AML-193 (cell line): Measurements from ENCODE around the gene ZNF628.
A peak's percentile ranks its signal among the peaks of the same experiment; 100 is the strongest.

Experiments
- DNase-seq, 2 experiments: peaks; one replicate each; lab custom pipeline; 2025; lab: John Stamatoyannopoulos, UW

The ZNF628 gene

GRCh38 chr19:55451163-55451964 is 25.1 kb upstream of the ZNF628 start:
- no peak for DNase-seq

DNA sequence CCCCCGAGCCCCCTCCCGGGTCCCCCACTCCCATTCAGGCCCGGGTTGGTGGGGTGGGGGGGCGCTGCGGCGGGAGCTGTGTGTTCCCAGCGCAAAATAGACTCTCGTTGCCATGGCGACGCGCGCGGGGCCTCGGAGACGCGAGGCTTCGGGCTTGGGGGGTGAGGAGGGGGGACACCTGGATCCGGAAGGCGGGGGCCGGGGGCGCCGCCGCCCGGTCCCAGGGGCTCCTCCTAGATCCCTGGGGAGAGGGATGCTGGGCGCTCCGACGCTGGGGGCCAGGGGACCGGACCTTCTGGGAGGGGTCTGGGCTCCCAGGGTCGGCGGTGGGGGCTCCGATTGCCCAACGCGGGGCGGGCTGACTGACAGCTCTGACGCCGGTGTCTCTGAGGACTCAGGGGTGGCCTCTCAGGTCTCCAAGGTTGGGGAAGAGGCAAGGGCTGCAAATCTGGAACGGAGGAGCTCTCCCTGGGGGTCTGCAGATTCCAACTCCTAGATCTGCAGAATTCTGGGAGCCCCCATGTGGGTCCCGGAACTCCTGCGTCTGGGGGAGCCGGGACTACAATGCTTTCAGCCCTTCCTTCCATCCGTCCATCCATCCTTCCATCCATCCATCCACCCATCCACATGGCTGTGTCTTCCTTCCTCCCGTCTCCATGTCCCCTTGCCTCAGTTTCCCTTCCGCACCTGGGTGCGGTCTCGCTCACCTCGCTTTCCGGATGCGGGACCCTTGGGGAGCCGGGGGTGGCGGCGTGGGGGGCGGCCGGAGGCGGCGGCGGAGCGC is 24.3 kb upstream of the ZNF628 start:
- no peak for DNase-seq

DNA sequence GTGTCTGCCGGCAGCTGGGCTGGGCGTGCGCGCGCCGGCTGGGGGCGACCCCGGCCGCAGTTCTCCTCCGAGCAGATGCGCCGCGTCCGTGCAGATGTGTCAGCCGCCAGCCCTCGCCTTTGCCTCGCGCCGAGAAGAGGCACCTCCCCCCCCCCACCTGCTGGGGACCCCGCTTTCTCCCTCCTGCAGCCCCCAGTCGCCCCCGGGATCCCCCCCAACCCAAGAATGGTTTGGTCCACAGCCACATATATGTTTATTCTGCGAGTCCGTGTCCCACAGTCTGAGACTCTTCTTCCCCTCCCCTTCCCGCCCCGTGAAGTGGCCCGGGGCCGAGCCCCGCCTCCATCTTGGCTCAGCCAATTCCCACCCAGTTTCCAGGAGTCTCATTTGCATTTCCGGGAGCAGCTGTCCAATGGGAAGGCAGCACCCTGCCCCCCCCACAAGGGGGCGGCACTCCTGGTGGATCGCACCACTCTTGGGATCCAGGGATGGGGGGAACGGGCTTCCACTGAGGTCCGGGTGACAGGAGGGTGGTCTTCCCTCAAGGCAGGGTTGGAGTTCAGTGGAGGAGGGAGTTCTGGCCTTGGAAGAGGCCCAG is 23.6 kb upstream of the ZNF628 start:
- no peak for DNase-seq

DNA sequence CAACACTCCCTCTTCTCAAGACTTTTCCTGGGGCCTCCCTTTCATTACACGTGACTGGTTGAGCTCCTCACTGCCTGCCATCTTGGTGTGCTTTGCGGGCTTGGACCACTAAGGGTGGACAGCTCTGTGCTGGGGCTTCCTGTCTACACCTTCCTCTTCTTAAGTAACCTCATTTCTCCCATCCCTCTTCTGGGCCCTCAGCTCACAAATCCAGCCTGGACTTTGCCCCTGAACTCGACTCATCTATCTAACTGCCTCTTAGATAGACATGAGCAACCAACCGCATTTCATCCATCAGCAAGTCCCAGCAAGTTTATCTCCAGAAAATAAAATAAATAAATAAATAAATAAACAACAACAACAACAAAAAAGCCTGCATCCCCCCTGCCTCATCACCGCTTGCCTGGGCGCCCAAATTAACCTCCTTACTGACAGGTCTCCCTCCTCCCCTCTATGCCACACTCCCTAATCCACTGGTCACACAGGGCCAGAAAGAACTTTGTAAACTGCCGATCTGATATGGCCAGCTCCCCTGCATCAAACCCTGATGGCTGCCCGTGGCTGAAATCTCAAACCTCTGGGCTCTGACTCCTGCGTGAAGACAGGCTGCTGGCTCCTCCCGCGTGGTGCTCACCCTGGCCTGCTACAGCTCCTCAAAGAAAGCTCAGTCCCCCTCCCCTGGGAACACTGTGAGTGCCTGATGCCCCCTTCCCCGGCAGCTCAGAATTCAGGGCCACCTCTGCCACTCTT is 22.7 kb upstream of the ZNF628 start:
- no peak for DNase-seq

GRCh38 chr19:55454787-55455243 is 21.6 kb upstream of the ZNF628 start:
- DNase-seq, result peak; percentile 25 to 32

- DNase-seq, result no peak
Observed at GRCh38 chr19:55455576-55456235, 20.7 kb upstream of the ZNF628 start.

DNA sequence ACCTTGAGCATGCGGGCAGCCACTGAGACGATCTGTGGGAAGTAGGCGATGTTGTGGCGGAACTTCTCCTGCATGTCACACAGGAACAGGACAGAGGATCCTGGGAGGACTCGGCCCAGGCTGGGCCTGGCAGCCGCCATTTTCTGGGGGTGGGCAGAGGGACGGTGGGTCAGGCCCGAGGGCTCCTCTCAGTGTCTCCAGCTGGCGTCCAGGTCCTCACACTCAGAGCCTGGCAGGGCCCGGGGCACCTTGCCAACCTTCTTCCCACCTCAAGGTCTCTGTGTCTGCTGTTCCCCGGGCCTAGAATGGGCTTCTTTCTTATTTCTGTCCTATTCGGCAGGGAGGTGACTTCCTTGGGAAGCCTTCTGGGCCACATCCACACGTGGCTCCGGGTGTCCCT is 20.1 kb upstream of the ZNF628 start:
- no peak for DNase-seq

- DNase-seq, result no peak
Observed at GRCh38 chr19:55457683-55458457, 18.5 kb upstream of the ZNF628 start.

GRCh38 chr19:55459551-55459949 is 16.9 kb upstream of the ZNF628 start:
- DNase-seq, result no peak

GRCh38 chr19:55459950-55460657 is 16.3 kb upstream of the ZNF628 start:
- DNase-seq, result no peak

DNA sequence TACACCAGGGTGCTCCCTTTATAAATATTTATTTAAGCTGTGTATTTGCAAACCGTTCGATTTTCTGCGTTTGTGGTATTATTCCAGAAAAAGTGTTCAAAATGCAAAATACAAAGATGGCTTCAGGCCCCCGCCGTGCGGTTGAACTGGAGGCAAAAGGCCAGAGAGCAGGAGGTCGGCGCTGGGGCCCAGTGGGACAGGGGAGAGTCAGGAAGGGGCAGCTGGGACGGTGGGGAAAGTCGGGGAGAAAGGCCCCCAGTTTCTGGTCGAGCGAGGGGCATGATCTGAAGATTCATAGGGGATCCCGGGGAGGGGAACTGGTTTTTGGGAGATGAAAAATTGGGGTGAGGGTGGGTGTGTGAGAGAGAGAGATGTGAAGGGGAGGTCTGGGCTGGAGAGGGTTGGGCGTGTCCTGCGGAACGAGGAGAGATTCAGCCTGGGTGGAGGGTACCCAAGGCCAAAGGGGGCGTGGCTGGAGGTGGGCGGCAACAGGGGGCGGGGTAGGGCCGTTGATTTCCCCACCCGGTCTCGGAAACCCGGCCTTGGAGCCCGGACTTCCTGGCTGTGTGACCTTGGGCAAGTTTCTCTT is 15.7 kb upstream of the ZNF628 start:
- peak; percentile 26 to 29 for DNase-seq

DNA sequence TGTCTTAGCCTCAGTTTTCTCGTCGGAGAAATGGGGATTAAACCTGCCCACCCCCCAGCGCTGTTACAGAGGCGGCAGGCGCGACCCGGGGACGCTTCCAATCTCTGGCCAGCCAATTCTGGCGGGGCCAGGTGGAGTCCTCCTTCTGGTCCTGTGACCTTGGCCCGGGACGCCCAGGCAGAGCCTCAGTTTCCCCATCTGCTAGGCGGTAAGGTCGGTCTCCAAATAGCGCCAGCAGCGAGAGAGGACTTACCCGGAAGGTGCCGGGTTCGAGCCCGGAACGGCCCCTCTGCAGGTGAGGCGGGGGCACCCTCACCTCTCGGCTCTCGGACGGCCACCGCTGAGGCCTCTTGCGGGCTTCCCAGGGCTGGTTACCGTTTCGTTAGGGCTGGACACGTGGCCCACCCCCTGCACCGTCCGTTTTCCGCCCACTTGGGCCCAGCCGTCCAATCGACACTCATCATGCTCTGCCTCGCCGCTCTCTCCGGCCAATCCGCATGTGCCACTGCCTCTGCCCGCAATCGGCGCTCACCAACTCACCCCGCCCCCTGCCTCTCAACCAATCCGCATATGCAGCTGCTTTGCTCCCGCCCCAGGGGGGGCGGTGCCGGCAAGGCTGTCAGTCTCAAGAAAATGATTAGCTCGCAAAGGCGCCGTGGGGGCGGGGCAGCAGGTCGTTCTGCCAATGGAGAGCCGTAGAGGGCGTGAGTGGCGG is 15.0 kb upstream of the ZNF628 start, which contains the start of gene ISOC2:
TSS of gene ISOC2 (minus strand) at position 384 of the 715 bp plus-strand sequence. CDS start 5,156 bp downstream, outside the sequence.
- peak; percentile 97 to 99 for DNase-seq

DNA sequence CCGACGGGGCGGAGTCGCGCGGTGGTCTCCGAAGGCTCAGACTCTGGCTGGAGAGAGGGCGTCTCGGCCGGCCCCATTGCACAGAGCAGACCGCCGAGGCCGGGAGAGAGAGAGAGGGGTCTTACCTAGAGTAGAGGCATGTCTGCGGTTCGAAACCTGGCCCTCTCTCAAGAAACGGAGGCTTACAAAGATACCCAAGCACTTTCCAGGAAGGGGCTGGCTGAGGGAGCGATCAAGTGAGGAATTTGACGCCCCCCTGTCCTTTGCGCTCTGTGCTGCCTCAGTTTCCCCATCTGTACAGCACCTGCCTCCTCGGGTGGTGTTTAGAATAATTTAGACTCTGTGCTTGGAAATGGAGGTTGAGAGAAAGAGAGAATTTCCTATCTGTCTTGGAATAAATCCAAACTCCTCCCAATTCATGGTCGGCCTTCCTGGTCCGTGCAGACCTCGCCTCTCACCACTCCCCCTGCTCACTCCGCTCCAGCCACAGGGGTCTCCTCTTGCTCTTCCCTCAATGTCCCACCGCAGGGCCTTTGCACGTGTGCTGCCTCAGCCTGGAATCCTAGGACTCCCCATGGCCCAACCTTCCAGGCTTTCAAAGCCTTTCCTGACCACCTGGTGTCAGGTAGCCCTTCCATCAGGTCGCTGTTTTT is 14.3 kb upstream of the ZNF628 start:
- DNase-seq, result peak; percentile 8 to 29

DNA sequence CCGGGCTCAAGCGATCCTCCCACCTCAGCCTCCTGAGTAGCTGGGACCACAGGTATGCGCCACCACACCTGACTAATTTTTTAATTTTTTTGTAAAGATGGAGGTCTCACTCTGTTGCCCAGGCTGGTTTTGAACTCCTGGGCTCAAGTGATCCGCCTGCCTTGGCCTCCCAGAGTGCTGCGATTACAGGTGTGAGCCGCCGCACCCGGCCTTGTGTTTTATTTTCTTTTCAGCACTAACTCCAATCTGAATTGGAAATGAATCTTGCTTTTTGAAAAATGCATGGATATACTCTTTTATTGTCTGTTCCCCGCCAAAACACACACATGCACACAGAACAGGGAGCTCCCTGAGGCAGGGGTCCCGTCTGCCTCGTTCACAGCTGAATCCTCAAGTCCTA is 13.7 kb upstream of the ZNF628 start:
- DNase-seq, result no peak

- DNase-seq, result no peak
Observed at GRCh38 chr19:55463583-55464031, 12.8 kb upstream of the ZNF628 start.

DNA sequence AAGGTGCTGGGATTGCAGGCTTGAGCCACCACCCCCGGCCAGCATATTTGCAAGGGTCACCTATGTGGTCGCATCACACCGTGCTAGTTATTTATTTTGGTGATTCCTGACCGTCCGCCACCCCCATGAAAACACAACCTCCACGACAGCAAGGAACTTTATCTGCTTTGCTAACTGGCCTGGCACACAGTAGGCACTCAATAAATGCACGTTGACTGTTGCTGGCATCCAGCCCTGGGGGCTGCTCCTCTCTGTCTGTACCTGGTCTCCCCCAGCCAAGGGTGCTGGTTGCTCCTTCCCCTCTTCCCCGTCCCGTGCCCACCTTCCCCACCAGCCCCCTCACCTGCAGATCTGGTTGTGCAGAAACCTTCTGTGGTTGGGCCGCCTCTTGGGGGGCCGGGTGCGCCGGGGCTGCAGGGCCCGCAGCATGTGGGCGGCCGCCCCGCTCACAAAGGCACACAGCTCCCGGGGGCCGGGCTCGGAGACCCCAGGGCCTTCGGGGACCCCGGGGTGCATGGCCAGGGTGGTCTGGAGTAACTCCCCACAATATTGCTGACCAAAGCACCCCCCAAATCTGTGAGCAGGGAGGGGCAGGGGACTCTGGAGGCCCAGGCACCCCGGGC is 12.3 kb upstream of the ZNF628 start:
- DNase-seq, result no peak

DNA sequence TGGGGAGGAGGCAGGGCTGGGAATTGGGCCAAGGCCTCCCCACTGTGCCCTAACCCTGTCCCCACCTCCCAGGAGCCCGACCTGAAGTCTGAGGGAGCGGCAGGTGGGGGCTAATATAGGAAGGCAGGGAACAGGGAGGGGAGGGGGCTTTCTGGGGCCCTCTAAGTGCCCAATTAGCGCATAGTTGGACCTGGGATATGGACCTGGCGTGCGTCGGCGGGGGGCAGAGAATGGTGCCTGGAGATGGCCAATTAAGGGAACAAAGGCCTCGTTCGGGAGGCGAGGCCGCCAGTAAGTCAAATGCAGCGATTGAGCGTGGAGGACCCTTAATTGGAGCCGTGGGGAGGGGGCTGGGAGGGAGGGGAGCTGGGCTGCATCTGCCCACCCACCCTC is 11.8 kb upstream of the ZNF628 start, which contains the start of gene C19orf85:
TSS of gene C19orf85 (minus strand) at position 90 of the 393 bp plus-strand sequence. CDS start 197 bp downstream, outside the sequence.
- no peak for DNase-seq
